ENCODE measurements around the gene HOXB3. TPM values are rescaled to one million over a fixed set of nuclear protein-coding genes. Genes with fewer than 3 reads are reported as not detected.

HOXB3 gene
- total RNA-seq, 3 donors from 2014 or later, result 13.8 to 36.7 (median 14.4) TPM

GRCh38 chr17:48506246-48506645 lies 83.8 kb downstream of the HOXB3 start:
- intact Hi-C loops (cut with DNase I; ENCODE audit: low total_unique reads), result loop anchor here (1.0 to 10.0 kb wide), 2 partner anchors 35 to 61 kb away; no protein-coding TSS in a partner anchor
- no peak for DNase-seq (ENCODE audit: low spot score in 2 of 2)
- no peaks in the 10 kb centered on the region for H3K27me3 ChIP-seq
- H3K36me3 ChIP-seq, result no peaks in the 10 kb centered on the region
- H3K4me3 ChIP-seq, result no peak overlapping the region
- no peaks in the 10 kb centered on the region for H3K9me3 ChIP-seq
- H3K27ac ChIP-seq, result no peak overlapping the region
- no peaks in the 10 kb centered on the region for H3K4me1 ChIP-seq
- TF ChIP-seq POLR2A (IDR thresholded peaks at IDR 0.05) (no peak), CTCF (IDR thresholded peaks at IDR 0.05) (no peak), POLR2AphosphoS5 (IDR thresholded peaks at IDR 0.05) (no peak)

DNA sequence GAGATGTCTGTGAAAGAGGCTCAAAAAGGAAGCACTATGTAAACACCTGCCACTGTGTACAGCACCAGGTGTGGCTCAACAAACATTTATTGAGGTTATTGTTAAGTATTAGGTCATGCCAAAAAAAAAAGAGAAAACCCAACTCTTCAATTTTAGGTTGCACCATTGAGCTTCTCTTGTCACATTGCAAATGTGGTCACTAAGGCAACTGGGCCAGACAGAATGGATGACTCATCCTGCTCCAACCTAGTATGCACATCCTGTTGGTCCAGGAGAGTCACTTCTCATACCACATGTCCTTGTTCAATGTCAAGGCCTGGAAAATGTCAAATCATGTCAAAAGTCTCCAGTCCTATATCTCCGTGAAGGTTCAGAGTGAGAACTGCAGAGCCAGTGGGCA lies 84.3 kb downstream of the HOXB3 start:
- Histone ChIP-seq H3K27ac (no peak overlapping the region), H3K36me3 (no peaks in the 10 kb centered on the region), H3K4me1 (no peaks in the 10 kb centered on the region), H3K27me3 (no peaks in the 10 kb centered on the region), H3K4me3 (no peak overlapping the region), H3K9me3 (no peaks in the 10 kb centered on the region)
- intact Hi-C loops (cut with DNase I; ENCODE audit: low total_unique reads), result loop anchor here (1.0 to 10.0 kb wide), 2 partner anchors 36 to 61 kb away; no protein-coding TSS in a partner anchor
- no peak for TF ChIP-seq POLR2AphosphoS5 (IDR thresholded peaks at IDR 0.05)
- peak in 1 of 2 donors; percentile 35 for DNase-seq (ENCODE audit: low spot score in 2 of 2)

GRCh38 chr17:48504953-48505352 lies 85.1 kb downstream of the HOXB3 start:
- Histone ChIP-seq H3K36me3 (no peaks in the 10 kb centered on the region), H3K27ac (no peak overlapping the region), H3K27me3 (no peaks in the 10 kb centered on the region), H3K4me1 (no peaks in the 10 kb centered on the region), H3K4me3 (no peak overlapping the region), H3K9me3 (no peaks in the 10 kb centered on the region)
- no peak for DNase-seq (ENCODE audit: low spot score in 2 of 2)
- TF ChIP-seq CTCF (IDR thresholded peaks at IDR 0.05) (no peak), POLR2A (IDR thresholded peaks at IDR 0.05) (no peak), POLR2AphosphoS5 (IDR thresholded peaks at IDR 0.05) (no peak)
- intact Hi-C loops (cut with DNase I; ENCODE audit: low total_unique reads), result loop anchor here (10.0 kb wide), 1 partner anchor 60 kb away; no protein-coding TSS in a partner anchor

- Histone ChIP-seq H3K27ac (no peak overlapping the region), H3K27me3 (no peaks in the 10 kb centered on the region), H3K4me1 (no peaks in the 10 kb centered on the region), H3K36me3 (no peaks in the 10 kb centered on the region), H3K4me3 (no peak overlapping the region), H3K9me3 (no peaks in the 10 kb centered on the region)
- intact Hi-C loops (cut with DNase I; ENCODE audit: low total_unique reads), result loop anchor here (10.0 kb wide), 1 partner anchor 59 kb away; no protein-coding TSS in a partner anchor
- TF ChIP-seq POLR2A (IDR thresholded peaks at IDR 0.05) (no peak), CTCF (IDR thresholded peaks at IDR 0.05) (no peak), POLR2AphosphoS5 (IDR thresholded peaks at IDR 0.05) (no peak)
- DNase-seq (ENCODE audit: low spot score in 2 of 2), result no peak
Measured at GRCh38 chr17:48503747-48504146, 86.3 kb downstream of the HOXB3 start.

DNA sequence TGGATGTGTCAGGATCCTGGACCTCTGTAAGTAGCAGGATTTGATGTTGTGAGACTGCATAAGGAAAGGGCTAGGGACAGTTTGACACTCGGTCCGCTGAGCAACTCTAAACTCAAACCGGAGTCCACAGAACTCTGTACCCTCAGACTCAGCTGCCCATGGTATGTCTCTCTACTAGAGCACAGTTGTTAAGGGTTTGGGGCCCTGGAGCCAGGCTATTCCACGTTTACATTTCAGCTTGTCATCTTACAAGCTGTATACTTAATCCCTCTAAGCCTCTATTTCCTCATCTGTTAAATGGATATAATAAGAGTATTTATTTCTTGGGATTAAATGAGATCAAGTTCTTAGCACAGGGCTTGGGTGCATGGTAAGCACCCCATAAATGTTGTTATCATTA lies 87.1 kb downstream of the HOXB3 start:
- no peak for DNase-seq (ENCODE audit: low spot score in 2 of 2)
- intact Hi-C loops (cut with DNase I; ENCODE audit: low total_unique reads), result loop anchor here (10.0 kb wide), 1 partner anchor 58 kb away; no protein-coding TSS in a partner anchor
- Histone ChIP-seq H3K4me1 (no peaks in the 10 kb centered on the region), H3K36me3 (no peaks in the 10 kb centered on the region), H3K27me3 (no peaks in the 10 kb centered on the region), H3K27ac (no peak overlapping the region), H3K9me3 (no peaks in the 10 kb centered on the region), H3K4me3 (no peak overlapping the region)
- no peak for TF ChIP-seq CTCF (IDR thresholded peaks at IDR 0.05)
- TF ChIP-seq POLR2AphosphoS5 (IDR thresholded peaks at IDR 0.05), result no peak
- no peak for TF ChIP-seq POLR2A (IDR thresholded peaks at IDR 0.05)
